C1 segment of cervical spinal cord (tissue), 14 donors: Measurements from ENCODE around the gene FUT3.
"Not testable (repeated sequence)": the region's sequence is repeated elsewhere in the genome, so short reads cannot be mapped to it uniquely, and the experiment has no call there.

Source experiments
- DNase-seq, 14 donors: peaks; one replicate each; lab custom pipeline; 2025; lab: John Stamatoyannopoulos, UW

FUT3 gene

DNA sequence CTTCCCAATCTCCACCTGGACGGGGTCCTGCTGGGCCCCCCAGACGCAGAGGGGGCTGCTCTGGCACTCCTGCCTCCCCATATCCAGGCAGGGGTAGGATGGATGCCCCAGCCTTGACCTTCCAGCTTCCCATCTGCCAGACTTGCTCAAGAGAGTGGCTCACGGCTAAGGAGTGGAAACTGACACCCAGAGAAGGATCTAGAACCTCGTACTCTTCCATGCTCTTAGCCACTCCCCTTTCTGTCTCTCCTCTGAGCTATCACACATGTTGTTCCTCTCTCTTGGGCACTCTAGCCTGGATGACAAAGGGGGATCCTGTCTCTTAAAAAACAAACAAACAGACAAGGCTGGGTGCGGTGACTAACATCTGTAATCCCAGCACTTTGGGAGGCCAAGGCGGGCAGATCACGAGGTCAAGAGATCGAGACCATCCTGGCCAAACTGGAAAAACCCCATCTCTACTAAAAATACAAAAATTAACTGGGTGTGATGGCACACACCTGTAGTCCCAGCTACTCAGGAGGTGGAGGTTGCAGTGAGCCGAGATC is 31.2 kb upstream of the FUT3 start:
- DNase-seq: no peak

DNA sequence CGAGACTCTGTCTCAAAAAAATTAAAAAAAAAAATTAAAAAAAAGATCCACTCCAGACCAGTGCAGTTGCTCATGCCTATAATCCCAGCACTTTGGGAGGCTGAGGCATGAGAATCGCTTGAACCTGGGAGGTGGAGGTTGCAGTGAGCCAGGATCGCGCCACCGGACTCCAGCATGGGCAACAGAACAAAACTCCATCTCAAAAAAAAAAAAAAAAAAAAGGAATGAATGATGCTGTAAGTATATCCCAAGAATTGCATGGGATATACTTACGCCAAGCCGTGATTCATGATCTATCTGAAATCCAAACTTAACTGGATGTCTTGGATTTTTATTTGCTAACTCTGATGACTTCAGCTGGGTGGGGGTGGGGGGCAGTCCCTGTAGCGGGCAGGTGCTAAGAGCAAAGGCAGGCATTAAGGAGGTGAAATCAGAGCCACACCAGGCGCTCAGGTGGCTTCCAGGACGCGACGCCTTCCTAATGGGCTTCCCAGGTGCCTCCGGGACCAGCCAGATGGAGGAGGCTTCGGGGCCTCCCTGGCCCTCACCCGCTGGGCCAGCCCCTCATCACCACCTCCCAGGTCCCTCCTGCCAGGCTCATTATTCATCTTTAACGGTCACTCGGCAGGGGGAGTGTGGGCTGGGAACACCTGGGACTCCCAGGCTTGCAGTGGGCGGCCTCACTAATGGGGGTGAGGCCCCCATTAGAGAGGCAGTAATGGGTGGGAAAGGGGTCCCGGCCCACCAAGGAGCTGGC is 30.5 kb upstream of the FUT3 start:
- DNase-seq: no peak

- peak in 7 of 14 donors; percentile 2 to 68 (median 10) for DNase-seq
These were observed 29.4 kb upstream of the FUT3 start for GRCh38 chr19:5880604-5881078.

- DNase-seq: no peak
These were observed 28.9 kb upstream of the FUT3 start for GRCh38 chr19:5880196-5880595.

DNA sequence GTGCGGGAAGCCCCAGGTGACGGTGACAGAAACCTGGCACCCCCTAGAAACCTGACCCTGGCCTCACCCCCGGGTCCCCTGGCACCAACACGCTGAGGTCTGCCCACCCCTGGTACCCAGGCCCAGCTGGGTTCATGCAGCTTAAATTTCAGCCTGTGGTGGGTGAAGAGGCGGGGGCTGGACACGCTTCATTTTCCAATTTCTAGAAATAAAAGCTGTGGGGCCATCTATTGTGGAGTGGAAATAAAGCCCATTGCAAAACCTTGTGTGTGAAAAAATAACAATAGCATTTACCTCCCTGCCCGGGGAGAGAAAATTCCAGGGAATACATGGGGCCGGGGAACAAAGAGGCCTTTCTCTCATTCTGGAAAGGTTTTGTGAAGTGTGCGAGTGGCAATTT is 26.6 kb upstream of the FUT3 start:
- no peak for DNase-seq

- no peak for DNase-seq
These were observed 26.2 kb upstream of the FUT3 start for GRCh38 chr19:5877427-5877826.

DNA sequence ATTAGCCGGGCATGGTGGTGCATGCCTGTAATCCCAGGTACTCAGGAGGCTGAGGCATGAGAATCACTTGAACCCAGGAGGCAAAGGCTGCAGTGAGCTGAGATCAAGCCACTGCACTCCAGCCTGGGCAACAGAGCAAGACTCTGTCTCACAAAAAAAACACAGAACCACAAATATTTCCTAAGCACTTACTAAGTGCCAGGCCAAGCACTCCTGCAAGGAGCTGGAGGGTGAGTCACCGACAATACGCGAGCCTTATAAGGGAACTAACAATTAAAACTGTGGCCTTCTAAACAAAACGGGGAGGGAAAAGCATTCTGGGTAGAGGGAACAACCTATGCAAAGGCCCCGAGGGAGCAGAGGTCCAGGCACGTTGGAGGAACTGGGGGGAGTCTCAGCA is 23.2 kb upstream of the FUT3 start:
- DNase-seq: not testable (repeated sequence)

DNA sequence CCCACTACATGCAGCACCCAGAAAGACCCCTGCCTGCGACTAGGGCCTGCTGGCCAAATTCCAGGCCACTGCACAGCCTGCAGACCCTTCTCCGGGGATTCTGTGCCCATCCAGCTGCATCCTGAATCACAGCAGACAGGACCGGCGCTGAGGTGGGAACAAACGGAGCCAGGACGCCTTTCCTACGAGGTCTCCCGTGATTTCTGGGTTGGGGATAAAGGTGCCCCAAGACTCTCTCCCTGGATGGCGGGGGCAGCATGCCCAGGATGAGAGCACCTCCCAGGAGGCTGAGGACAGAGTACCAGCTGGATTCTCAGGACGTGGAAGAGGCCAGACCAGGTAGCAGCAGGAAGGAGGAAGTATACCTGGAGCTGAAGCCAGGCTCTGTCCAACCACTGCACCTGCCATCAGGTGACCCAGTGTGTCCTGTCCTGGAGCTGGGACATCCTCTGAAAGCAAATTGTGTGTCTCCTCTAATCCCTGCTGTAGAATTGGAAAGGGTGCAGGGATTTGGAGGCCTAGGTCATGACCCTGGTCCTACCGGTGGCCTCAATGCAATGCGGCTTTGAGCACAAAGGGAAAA is 22.5 kb upstream of the FUT3 start:
- DNase-seq: no peak

GRCh38 chr19:5870986-5871394 is 19.7 kb upstream of the FUT3 start:
- DNase-seq: no peak

GRCh38 chr19:5867201-5868136 is 16.2 kb upstream of the FUT3 start:
- no peak for DNase-seq

- no peak for DNase-seq
These were observed 14.5 kb upstream of the FUT3 start for GRCh38 chr19:5865772-5866171.

DNA sequence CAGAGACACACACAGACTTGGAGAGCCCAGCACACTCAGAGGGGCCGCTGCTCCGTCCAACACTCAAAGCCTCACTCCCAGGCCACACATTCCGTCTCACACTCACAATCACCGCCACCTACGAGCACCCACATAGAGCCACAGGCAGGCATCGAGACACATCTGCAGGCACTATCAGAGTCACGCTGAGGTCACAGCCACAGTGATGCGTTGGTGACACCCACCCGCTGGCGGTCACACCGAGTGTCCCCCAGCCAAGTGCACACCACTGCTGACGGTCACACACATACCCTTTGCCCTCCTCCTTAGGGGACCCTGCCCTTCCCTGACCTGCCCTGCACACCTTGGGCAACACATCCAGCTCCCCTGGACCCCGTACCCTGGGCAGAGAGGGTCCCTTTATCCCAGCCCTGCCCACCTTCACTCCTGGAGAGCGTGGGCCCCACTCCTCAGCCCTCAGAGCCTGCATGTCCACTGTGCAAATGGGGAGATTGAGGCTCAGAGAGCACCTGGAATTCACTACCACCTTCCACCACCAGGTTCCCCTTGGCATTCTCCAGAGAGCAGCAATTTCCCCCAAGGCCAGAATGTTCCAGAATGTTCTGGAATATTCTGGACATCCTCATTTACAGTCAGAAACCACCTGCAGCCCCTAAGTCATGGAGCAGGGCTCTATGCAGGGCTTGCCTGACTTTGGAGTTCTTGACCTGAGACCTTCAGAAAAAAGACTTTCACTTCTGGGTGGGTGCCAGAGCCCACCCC is 13.7 kb upstream of the FUT3 start:
- no peak for DNase-seq

GRCh38 chr19:5864013-5864720 is 12.9 kb upstream of the FUT3 start:
- no peak for DNase-seq

- DNase-seq: no peak
These were observed 11.9 kb upstream of the FUT3 start for GRCh38 chr19:5863030-5863665.

- no peak for DNase-seq
These were observed 6.2 kb upstream of the FUT3 start for GRCh38 chr19:5857203-5858081.

DNA sequence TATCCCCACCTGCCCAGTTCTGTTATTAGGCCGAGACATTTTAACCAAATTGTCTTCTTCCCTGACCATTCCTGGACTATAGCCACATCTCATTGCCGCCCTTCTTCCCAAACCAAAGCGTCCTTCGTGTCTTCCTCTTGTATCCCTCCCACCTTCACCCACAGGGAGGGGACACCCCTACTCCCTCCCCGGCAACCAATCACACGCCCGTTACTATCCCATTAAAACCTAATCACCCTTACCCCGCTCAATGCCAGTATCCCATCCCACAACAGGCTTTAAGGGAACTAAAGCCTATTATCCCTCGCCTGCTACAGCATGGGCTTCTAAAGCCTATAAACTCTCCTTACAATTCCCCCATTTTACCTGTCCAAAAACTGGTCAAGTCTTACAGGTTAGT is 3.9 kb upstream of the FUT3 start:
- not testable (repeated sequence) for DNase-seq

GRCh38 chr19:5854121-5854520 is 2.9 kb upstream of the FUT3 start:
- DNase-seq: not testable (repeated sequence)

GRCh38 chr19:5850743-5851293 is 431 bp downstream of the FUT3 start:
- DNase-seq: no peak

DNA sequence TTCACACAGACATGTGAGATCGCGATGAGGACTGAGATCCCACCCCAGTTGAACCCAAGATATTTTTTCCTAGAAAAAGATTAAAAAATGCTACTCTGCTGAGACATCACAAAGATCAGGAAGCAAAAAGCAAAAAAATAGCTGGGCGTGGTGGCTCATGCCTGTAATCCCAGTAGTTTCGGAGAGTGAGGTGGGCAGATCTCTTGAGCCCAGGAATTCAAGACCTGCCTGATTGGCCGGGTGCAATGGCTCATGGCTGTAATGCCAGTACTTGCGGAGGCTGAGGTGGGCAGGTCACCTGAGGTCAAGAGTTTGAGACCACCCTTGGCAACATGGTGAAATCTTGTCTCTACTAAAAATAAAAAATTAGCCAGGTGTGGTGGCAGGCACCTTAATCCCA is 1.1 kb downstream of the FUT3 start:
- no peak for DNase-seq
